HepG2 (cell line): ENCODE results near the gene LRFN2. TPM values are rescaled to one million over a fixed set of nuclear protein-coding genes. Genes with fewer than 3 reads are reported as not detected.
A peak's percentile ranks its signal among the peaks of the same experiment; 100 is the strongest.

Experiments used
- ATAC-seq: fragments of 200-7000 bp; cut with Tn5 transposase; 3 replicates; pipeline ENCODE4 v1.9.1; 2020; ENCODE audit warnings: mild to moderate bottlenecking, moderate library complexity
- BruUV-seq: library from RNA; stranded (reverse); fragments of 400-500 nt; replicated peaks from 2 replicates; lab custom pipeline; 2021; lab: Mats Ljungman, UMichigan
- CTCF ChIA-PET: fragments of 300-600 bp; formaldehyde crosslinking; extraction: SDS; loops from one replicate; lab custom pipeline; 2021; ENCODE audit warnings: low total read pairs, inconsistent platforms, low intra/inter-chr PET ratio; lab: Yijun Ruan, JAX
- POLR2A ChIA-PET: fragments of 350-600 bp; sonication (Branson Sonifier 250); formaldehyde crosslinking; loops from one replicate; lab custom pipeline; 2020; ENCODE audit warnings: antibody characterized with exemption, inconsistent platforms; lab: Yijun Ruan, JAX
- DNase-seq: peaks from one replicate; pipeline ENCODE4 v3.0.0-alpha.2; 2015; ENCODE audit warnings: low spot score
- FAIRE-seq: peaks from 3 replicates; lab custom pipeline; 2011; peaks lifted over from hg19 to GRCh38; lab: Jason Lieb, UNC
- H2AFZ ChIP-seq: one replicate; pipeline ENCODE4 v1.6.1; 2011; ENCODE audit warnings: low read length, inconsistent platforms
- H3K27ac ChIP-seq: fragments of 300-600 bp; 3 replicates; pipeline ENCODE4 v1.8.0; 2011; ENCODE audit warnings: mixed run types, mild to moderate bottlenecking, mixed read lengths, low read length, inconsistent platforms; ENCODE audit not compliant: insufficient read depth; ENCODE audit errors: extremely low read length
- H3K27me3 ChIP-seq, 2 experiments: fragments of 200-600 bp in 1 of 2; 2 replicates in 1 of 2; 3 replicates in 1 of 2; pipeline versions ENCODE4 v1.6.0 to v1.8.0; 2011; ENCODE audit warnings: low read length in 2 of 2, mild to moderate bottlenecking in 2 of 2, moderate library complexity in 2 of 2, inconsistent platforms in 1 of 2; ENCODE audit not compliant: insufficient read depth in 2 of 2, control insufficient read depth in 1 of 2
- H3K36me3 ChIP-seq, 2 experiments: fragments of 200-600 bp in 1 of 2; replicated peaks in 1 of 2; 2 replicates in 1 of 2; 3 replicates in 1 of 2; pipeline versions ENCODE4 v1.5.1 to v1.8.0; 2011; ENCODE audit warnings: low read length in 2 of 2, inconsistent platforms in 1 of 2; ENCODE audit not compliant: insufficient read depth in 2 of 2, control insufficient read depth in 1 of 2
- H3K4me1 ChIP-seq: 2 replicates; pipeline ENCODE4 v1.5.1; 2012; ENCODE audit warnings: low read length, inconsistent platforms; ENCODE audit not compliant: insufficient read depth
- H3K4me2 ChIP-seq: 2 replicates; pipeline ENCODE4 v1.6.0; 2011; ENCODE audit warnings: low read depth, low read length, inconsistent platforms
- H3K4me3 ChIP-seq, 3 experiments: fragments of 200-600 bp in 1 of 3; sonication (generic), shearing (Covaris generic) in 1 of 3; replicated peaks in 1 of 3; 2 replicates each; pipeline ENCODE4 v1.5.1; 2011 to 2016; ENCODE audit warnings: low read length in 3 of 3, inconsistent platforms in 2 of 3, low read depth in 2 of 3, mild to moderate bottlenecking in 2 of 3, control low read depth in 1 of 3, mixed read lengths in 1 of 3; ENCODE audit not compliant: insufficient read depth in 1 of 3
- H3K79me2 ChIP-seq: one replicate; pipeline ENCODE4 v1.6.1; 2011; ENCODE audit warnings: low read length, inconsistent platforms; ENCODE audit not compliant: insufficient read depth
- H3K9ac ChIP-seq: 2 replicates; pipeline ENCODE4 v1.6.0; 2011; ENCODE audit warnings: mild to moderate bottlenecking, low read depth, low read length, inconsistent platforms; ENCODE audit not compliant: insufficient read depth
- H3K9me3 ChIP-seq: 2 replicates; pipeline ENCODE4 v1.5.1; 2012; ENCODE audit warnings: mild to moderate bottlenecking, low read length
- H4K20me1 ChIP-seq: 2 replicates; pipeline ENCODE4 v1.6.0; 2011; ENCODE audit warnings: inconsistent platforms, mild to moderate bottlenecking, low read length, moderate library complexity; ENCODE audit not compliant: insufficient read depth
- CREB1 ChIP-seq, 2 experiments: fragments of 450-650 bp in 1 of 2; IDR thresholded peaks; 2 replicates each; pipeline ENCODE4 v1.6.1; 2016 to 2017; ENCODE audit warnings: control low read depth in 1 of 2, mild to moderate bottlenecking in 1 of 2, missing compliant biosample characterization in 1 of 2, missing genetic modification characterization in 1 of 2
- FOXA1 ChIP-seq, 2 experiments: fragments of 450-650 bp in 1 of 2; sonication (generic) in 1 of 2; formaldehyde crosslinking in 1 of 2; IDR thresholded peaks; 2 replicates each; pipeline versions ENCODE4 v1.4.0 to v1.6.1; 2016 to 2020; ENCODE audit warnings: missing genetic modification reagents in 1 of 2
- MNT ChIP-seq: fragments of 450-650 bp; IDR thresholded peaks from 2 replicates; pipeline ENCODE4 v1.6.1; 2016
- NR2C2 ChIP-seq: sonication (generic); formaldehyde crosslinking; IDR thresholded peaks from 2 replicates; pipeline ENCODE4 v1.4.0; 2020; ENCODE audit warnings: missing genetic modification reagents, mild to moderate bottlenecking, moderate library complexity, borderline replicate concordance
- PHB2 ChIP-seq: fragments of 450-650 bp; IDR thresholded peaks from 2 replicates; pipeline ENCODE4 v1.6.1; 2018; ENCODE audit not compliant: partially characterized antibody
- SPEN ChIP-seq: sonication (generic); formaldehyde crosslinking; IDR thresholded peaks from 2 replicates; pipeline ENCODE4 v1.5.1; 2020; ENCODE audit warnings: low read depth, mild to moderate bottlenecking, missing genetic modification reagents
- ZBTB4 ChIP-seq: sonication (generic); formaldehyde crosslinking; IDR thresholded peaks from 2 replicates; pipeline ENCODE4 v1.4.0; 2020; ENCODE audit warnings: missing genetic modification reagents, mild to moderate bottlenecking, borderline replicate concordance
- ZNF207 ChIP-seq: fragments of 450-650 bp; IDR thresholded peaks from 2 replicates; pipeline ENCODE4 v1.6.1; 2016; ENCODE audit warnings: antibody characterized with exemption, borderline replicate concordance
- ZNF646 ChIP-seq: sonication (generic); formaldehyde crosslinking; IDR thresholded peaks from 2 replicates; pipeline ENCODE4 v1.9.0; 2021; ENCODE audit warnings: mild to moderate bottlenecking, missing genetic modification reagents
- ZNF879 ChIP-seq: sonication (generic); formaldehyde crosslinking; IDR thresholded peaks from 2 replicates; pipeline ENCODE4 v1.8.1; 2023; ENCODE audit warnings: missing genetic modification reagents
- WGBS: methylation state at CpG from one replicate; pipeline ENCODE4 v1.1.6; 2017; ENCODE audit warnings: low lambda C conversion rate; 5-methylcytosine and 5-hydroxymethylcytosine counted together
- in situ Hi-C: cut with HindIII; loops from 2 replicates; pipeline ENCODE4 v1.10.0; 2017; ENCODE audit warnings: low pct_unique_long_range_greater_than_20kb; ENCODE audit not compliant: extremely low pct_ligation_motif_present
- intact Hi-C: fragments of 100-400 bp; cut with micrococcal nuclease; formaldehyde crosslinking; loops from one replicate; pipeline ENCODE4 v1.10.0; 2022; ENCODE audit not compliant: unreplicated experiment
- polyA plus RNA-seq, 8 experiments: library from polyadenylated mRNA; depleted of rRNA in 3 of 8; stranded (reverse) in 7 of 8; unstranded in 1 of 8; fragments of >200 nt; fragmentation: Illumina TruSeq in 4 of 8; extraction: Trizol in 4 of 8; gene quantifications; 2 replicates each; pipeline versions ENCODE4 v1.2.1 to v1.2.3, GENCODE V29; 2011 to 2016; ENCODE audit warnings: low read depth in 4 of 8, missing spikeins in 1 of 8, mixed read lengths in 1 of 8; ENCODE audit not compliant: insufficient read depth in 1 of 8
- total RNA-seq, 5 experiments: library from RNA; depleted of rRNA; stranded (reverse); fragments of >200 nt; fragmentation: Illumina TruSeq; extraction: Trizol; gene quantifications; 2 replicates each; pipeline ENCODE4 v1.2.3, GENCODE V29; 2016; ENCODE audit warnings: low read depth in 1 of 5

Gene LRFN2
- total and polyA plus RNA-seq, 2 of the 13 experiments (the other 11 are each of a cell fraction or from before 2014, with no cell fraction given): not detected

GRCh38 chr6:40349901-40350746, 237.0 kb downstream of the LRFN2 start:
- FAIRE-seq: peak; percentile 34
- H3K9ac ChIP-seq: no peak overlapping the region
- no peaks in the 10 kb centered on the region for H3K4me1 ChIP-seq
- no peaks in the 10 kb centered on the region for H3K9me3 ChIP-seq
- ChIA-PET POLR2A (no interaction called here), CTCF (no interaction called here)
- H3K27me3 ChIP-seq: no peaks in the 10 kb centered on the region
- no peak for DNase-seq
- H3K79me2 ChIP-seq: no peaks in the 10 kb centered on the region
- 14% methylated on average over 10 of the region's 11 CpGs for WGBS
- H4K20me1 ChIP-seq: no peaks in the 10 kb centered on the region
- H3K4me2 ChIP-seq: no peak overlapping the region
- H3K27ac ChIP-seq: no peak overlapping the region
- H2AFZ ChIP-seq: no peak overlapping the region
- no TSS peak for BruUV-seq
- H3K36me3 ChIP-seq: no peaks in the 10 kb centered on the region
- no peak overlapping the region for H3K4me3 ChIP-seq
- no peak for ATAC-seq
- in situ Hi-C loops (loop anchor here (25.0 kb wide), 1 partner anchor 687 kb away; the partner anchor contains the start of genes TSPO2 and UNC5CL), intact Hi-C loops (no loop called here)
- peak; percentile 62; the same call in 1 of the 2 replicates for TF ChIP-seq MNT
- no peak for TF ChIP-seq NR2C2 (CRISPR knock-in tag)
- peak; percentile 8 for TF ChIP-seq PHB2
- peak; percentile 59; the same call in 1 of the 2 replicates for TF ChIP-seq ZNF646
- no peak for TF ChIP-seq ZNF879 (CRISPR knock-in tag)
- no peak for TF ChIP-seq ZBTB4
- TF ChIP-seq SPEN (CRISPR knock-in tag): no peak
- TF ChIP-seq CREB1 (IDR thresholded peaks at IDR 0.05): peak; percentile 59; the same call in 1 of the 2 replicates
- TF ChIP-seq CREB1 (CRISPR knock-in tag; IDR thresholded peaks at IDR 0.05): no peak
- TF ChIP-seq FOXA1 (IDR thresholded peaks at IDR 0.05): peak; percentile 19; the same call in 1 of the 2 replicates
- no peak for TF ChIP-seq FOXA1 (CRISPR knock-in tag; IDR thresholded peaks at IDR 0.05)
- TF ChIP-seq ZNF207: peak; percentile 92; the same call in 1 of the 2 replicates
